Suprapubic skin (tissue), 4 donors: ENCODE results near the gene RALB. TPM values are rescaled to one million over a fixed set of nuclear protein-coding genes. Genes with fewer than 3 reads are reported as not detected.

Experiments
- DNase-seq, 2 donors: peaks; one replicate each; pipeline ENCODE4 v3.0.0-alpha.2; 2019; ENCODE audit warnings: low spot score in 2 of 2
- H3K27ac ChIP-seq: fragments of 200-600 bp; sonication (generic); one replicate; pipeline ENCODE4 v1.5.1; 2019
- H3K27me3 ChIP-seq: fragments of 200-600 bp; sonication (generic); one replicate; pipeline ENCODE4 v1.5.1; 2019
- H3K36me3 ChIP-seq: fragments of 200-600 bp; sonication (generic); one replicate; pipeline ENCODE4 v1.5.1; 2019
- H3K4me1 ChIP-seq: fragments of 200-600 bp; sonication (generic); one replicate; pipeline ENCODE4 v1.5.1; 2019
- H3K4me3 ChIP-seq: fragments of 200-600 bp; sonication (generic); one replicate; pipeline ENCODE4 v1.5.1; 2019; ENCODE audit warnings: mild to moderate bottlenecking
- H3K9me3 ChIP-seq: fragments of 200-600 bp; sonication (generic); one replicate; pipeline ENCODE4 v1.5.1; 2019
- CTCF ChIP-seq, 2 donors: fragments of 200-600 bp in 1 of 2; fragments of 450-650 bp in 1 of 2; sonication (generic) in 1 of 2; IDR thresholded peaks; one replicate each; pipeline ENCODE4 v1.5.1; 2016 to 2019; ENCODE audit warnings: antibody characterized with exemption in 2 of 2, mild to moderate bottlenecking in 1 of 2, moderate library complexity in 1 of 2
- EP300 ChIP-seq: sonication (generic); formaldehyde crosslinking; IDR thresholded peaks from one replicate; pipeline ENCODE4 v1.6.1; 2017; ENCODE audit warnings: antibody characterized with exemption
- POLR2A ChIP-seq, 2 donors: fragments of 450-650 bp; IDR thresholded peaks; one replicate each; pipeline ENCODE4 v1.6.1; 2017; ENCODE audit warnings: antibody characterized with exemption in 2 of 2, mild to moderate bottlenecking in 2 of 2, moderate library complexity in 2 of 2
- POLR2AphosphoS5 ChIP-seq, 3 donors: sonication (generic); formaldehyde crosslinking; IDR thresholded peaks; one replicate each; pipeline ENCODE4 v1.6.1; 2017; ENCODE audit warnings: antibody characterized with exemption in 3 of 3
- WGBS: methylation state at CpG from one replicate; pipeline ENCODE4 v1.1.5; 2018; 5-methylcytosine and 5-hydroxymethylcytosine counted together
- total RNA-seq, 4 donors: library from RNA; depleted of rRNA; stranded (reverse); fragments of >200 nt; gene quantifications; one replicate each; pipeline ENCODE4 v1.1.0, GENCODE V29; 2016

Gene RALB
- total RNA-seq, 4 donors from 2014 or later: 21.3 to 37.0 (median 30.5) TPM

- H3K9me3 ChIP-seq: no peaks in the 10 kb centered on the region
- no peaks in the 10 kb centered on the region for H3K36me3 ChIP-seq
- TF ChIP-seq POLR2A (IDR thresholded peaks at IDR 0.05) (no peak), EP300 (no peak), CTCF (IDR thresholded peaks at IDR 0.05) (no peak), POLR2AphosphoS5 (IDR thresholded peaks at IDR 0.05) (no peak)
- WGBS: 85% methylated on average over 9 of the region's 10 CpGs
- H3K4me3 ChIP-seq: no peak overlapping the region
- H3K4me1 ChIP-seq: peaks cover 33% of the 10 kb centered on the region
- no peaks in the 10 kb centered on the region for H3K27me3 ChIP-seq
- H3K27ac ChIP-seq: no peak overlapping the region
- no peak for DNase-seq
Observed at GRCh38 chr2:120323807-120324399, 71.3 kb downstream of the RALB start.

GRCh38 chr2:120324933-120325332, 72.3 kb downstream of the RALB start:
- TF ChIP-seq POLR2A (IDR thresholded peaks at IDR 0.05) (no peak), POLR2AphosphoS5 (IDR thresholded peaks at IDR 0.05) (no peak), CTCF (IDR thresholded peaks at IDR 0.05) (no peak), EP300 (no peak)
- no peak overlapping the region for H3K27ac ChIP-seq
- H3K9me3 ChIP-seq: no peaks in the 10 kb centered on the region
- peaks cover 24% of the 10 kb centered on the region for H3K4me1 ChIP-seq
- H3K27me3 ChIP-seq: no peaks in the 10 kb centered on the region
- no peak for DNase-seq
- H3K36me3 ChIP-seq: no peaks in the 10 kb centered on the region
- 84% methylated on average over 5 of the region's 7 CpGs for WGBS
- no peak overlapping the region for H3K4me3 ChIP-seq

- Histone ChIP-seq H3K4me1 (peaks cover 17% of the 10 kb centered on the region), H3K36me3 (no peaks in the 10 kb centered on the region), H3K4me3 (no peak overlapping the region), H3K27ac (no peak overlapping the region), H3K9me3 (no peaks in the 10 kb centered on the region), H3K27me3 (no peaks in the 10 kb centered on the region)
- 89% methylated on average over 9 of the region's 9 CpGs for WGBS
- TF ChIP-seq CTCF (IDR thresholded peaks at IDR 0.05) (no peak), POLR2A (IDR thresholded peaks at IDR 0.05) (no peak), EP300 (no peak), POLR2AphosphoS5 (IDR thresholded peaks at IDR 0.05) (no peak)
- DNase-seq: no peak
Observed at GRCh38 chr2:120326066-120326465, 73.4 kb downstream of the RALB start.

GRCh38 chr2:120330946-120331822, 78.5 kb downstream of the RALB start:
- peaks cover 3% of the 10 kb centered on the region for H3K27me3 ChIP-seq
- 54% methylated on average over 18 of the region's 24 CpGs for whole genome bisulfite sequencing
- DNase-seq: no peak

More at GRCh38 chr2:120330946-120331822, 78.5 kb downstream of the RALB start:
- H3K4me3 ChIP-seq: no peak overlapping the region
- no peak overlapping the region for H3K27ac ChIP-seq
- no peaks in the 10 kb centered on the region for H3K9me3 ChIP-seq
- H3K36me3 ChIP-seq: no peaks in the 10 kb centered on the region
- TF ChIP-seq POLR2A (IDR thresholded peaks at IDR 0.05): no peak
- TF ChIP-seq POLR2AphosphoS5 (IDR thresholded peaks at IDR 0.05): no peak
- TF ChIP-seq CTCF (IDR thresholded peaks at IDR 0.05): no peak
- no peak for TF ChIP-seq EP300
- H3K4me1 ChIP-seq: peaks cover 9% of the 10 kb centered on the region
